ENCODE data around the gene POU6F1. TPM values are rescaled to one million over a fixed set of nuclear protein-coding genes. Genes with fewer than 3 reads are reported as not detected.
A peak's percentile ranks its signal among the peaks of the same experiment; 100 is the strongest.

The POU6F1 gene
- total and polyA plus RNA-seq, 4 donors: 0.33 to 2.8 (median 1.6) TPM

DNA sequence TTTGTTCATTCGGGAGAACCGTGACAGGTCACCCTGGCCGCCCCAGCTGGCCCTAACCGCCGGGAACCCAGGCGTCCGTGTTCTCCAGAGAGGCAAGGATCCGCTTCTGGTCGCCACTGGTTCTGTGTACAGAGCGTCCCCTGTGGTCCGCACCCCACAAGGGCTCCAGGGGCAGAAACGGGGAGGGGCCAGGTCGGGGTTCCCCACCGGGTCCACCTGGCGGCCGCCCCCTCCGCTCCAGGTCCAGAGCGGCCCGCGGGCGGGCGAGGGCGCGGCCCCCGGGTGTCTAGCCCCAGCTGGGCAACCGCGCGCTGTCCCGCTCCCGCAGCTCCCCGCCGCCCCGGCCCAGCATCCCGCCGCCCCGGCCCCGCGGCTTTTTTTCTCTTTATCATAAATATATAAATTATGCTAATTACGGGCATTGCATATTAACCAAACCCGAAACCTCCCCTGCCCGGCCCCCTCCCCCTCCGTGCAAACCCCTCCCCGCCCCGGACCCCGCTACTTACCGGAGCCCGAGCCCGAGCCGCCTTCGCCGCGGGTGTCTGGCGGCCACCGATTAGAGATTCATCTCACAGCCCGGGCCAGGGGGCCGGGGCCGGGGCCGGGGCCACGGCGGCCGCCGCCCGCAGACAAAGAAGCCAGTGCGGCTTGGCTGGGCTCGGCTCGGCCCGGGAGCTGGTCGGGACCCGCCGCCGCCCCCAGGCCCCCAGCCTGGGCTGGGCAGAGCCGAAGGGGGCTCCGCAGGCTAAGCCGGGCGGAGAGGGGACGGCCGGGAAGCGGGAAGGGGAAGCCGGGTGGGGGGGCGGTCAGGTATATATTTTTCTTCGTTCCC, 512 bp downstream of the POU6F1 start (continued):
- TF ChIP-seq, protein P1, sequence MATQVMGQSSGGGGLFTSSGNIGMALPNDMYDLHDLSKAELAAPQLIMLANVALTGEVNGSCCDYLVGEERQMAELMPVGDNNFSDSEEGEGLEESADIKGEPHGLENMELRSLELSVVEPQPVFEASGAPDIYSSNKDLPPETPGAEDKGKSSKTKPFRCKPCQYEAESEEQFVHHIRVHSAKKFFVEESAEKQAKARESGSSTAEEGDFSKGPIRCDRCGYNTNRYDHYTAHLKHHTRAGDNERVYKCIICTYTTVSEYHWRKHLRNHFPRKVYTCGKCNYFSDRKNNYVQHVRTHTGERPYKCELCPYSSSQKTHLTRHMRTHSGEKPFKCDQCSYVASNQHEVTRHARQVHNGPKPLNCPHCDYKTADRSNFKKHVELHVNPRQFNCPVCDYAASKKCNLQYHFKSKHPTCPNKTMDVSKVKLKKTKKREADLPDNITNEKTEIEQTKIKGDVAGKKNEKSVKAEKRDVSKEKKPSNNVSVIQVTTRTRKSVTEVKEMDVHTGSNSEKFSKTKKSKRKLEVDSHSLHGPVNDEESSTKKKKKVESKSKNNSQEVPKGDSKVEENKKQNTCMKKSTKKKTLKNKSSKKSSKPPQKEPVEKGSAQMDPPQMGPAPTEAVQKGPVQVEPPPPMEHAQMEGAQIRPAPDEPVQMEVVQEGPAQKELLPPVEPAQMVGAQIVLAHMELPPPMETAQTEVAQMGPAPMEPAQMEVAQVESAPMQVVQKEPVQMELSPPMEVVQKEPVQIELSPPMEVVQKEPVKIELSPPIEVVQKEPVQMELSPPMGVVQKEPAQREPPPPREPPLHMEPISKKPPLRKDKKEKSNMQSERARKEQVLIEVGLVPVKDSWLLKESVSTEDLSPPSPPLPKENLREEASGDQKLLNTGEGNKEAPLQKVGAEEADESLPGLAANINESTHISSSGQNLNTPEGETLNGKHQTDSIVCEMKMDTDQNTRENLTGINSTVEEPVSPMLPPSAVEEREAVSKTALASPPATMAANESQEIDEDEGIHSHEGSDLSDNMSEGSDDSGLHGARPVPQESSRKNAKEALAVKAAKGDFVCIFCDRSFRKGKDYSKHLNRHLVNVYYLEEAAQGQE (IDR thresholded peaks at IDR 0.05): no peak
- peak in 1 of 2 donors; percentile 7 for TF ChIP-seq RAD21 (IDR thresholded peaks at IDR 0.05)

DNA sequence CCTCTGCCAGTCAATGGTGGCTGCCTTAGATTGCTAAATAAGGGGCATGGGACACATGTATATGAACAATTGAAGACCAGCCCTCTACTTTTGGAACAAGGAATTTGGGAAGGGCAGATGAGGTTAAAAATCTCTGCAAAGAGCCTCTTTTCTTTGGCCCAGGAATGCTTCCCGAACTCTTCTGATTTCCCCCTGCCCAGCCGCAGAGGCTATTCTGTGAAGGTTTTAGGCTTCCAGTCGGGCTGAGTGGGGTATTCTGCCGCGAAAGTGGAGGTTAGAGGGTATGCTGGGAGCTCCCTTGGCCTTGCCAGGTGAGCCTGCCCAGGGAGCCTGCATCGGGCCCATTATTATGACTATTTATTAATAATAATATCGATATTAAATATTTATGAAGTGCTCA, 1.2 kb downstream of the POU6F1 start:
- Histone ChIP-seq H3K4me1 (ENCODE audit: control insufficient read depth in 4 of 4, insufficient read depth in 4 of 4, low read length in 3 of 4) (peaks cover 0 to 14% (median 6%) of the 10 kb centered on the region in 4 donors), H3K27me3 (ENCODE audit: control insufficient read depth in 4 of 4, insufficient read depth in 4 of 4, low read length in 3 of 4) (no peaks in the 10 kb centered on the region), H3K27ac (ENCODE audit: low read depth in 1 of 2, low read length in 2 of 2) (no peak overlapping the region), H3K9ac (ENCODE audit: low read depth in 1 of 2, low read length in 2 of 2) (peak overlapping the region in 1 of 2 donors; percentile 56), H3K4me3 (ENCODE audit: low read depth in 1 of 3, low read length in 3 of 3) (peak overlapping the region in 2 of 3 donors; percentile 65 to 98), H3K9me3 (ENCODE audit: control insufficient read depth in 4 of 4, low read length in 3 of 4) (no peaks in the 10 kb centered on the region), H3K36me3 (ENCODE audit: control insufficient read depth in 4 of 4, insufficient read depth in 3 of 4, low read depth in 1 of 4, low read length in 3 of 4) (no peaks in the 10 kb centered on the region)
- DNase-seq (ENCODE audit: low spot score): no peak
- no peak for TF ChIP-seq YY1 (IDR thresholded peaks at IDR 0.05)
- TF ChIP-seq RXRA (IDR thresholded peaks at IDR 0.05): no peak
- no peak for TF ChIP-seq EGR1 (IDR thresholded peaks at IDR 0.05; ENCODE audit: low read depth in 2 of 2)
- TF ChIP-seq, protein P2, sequence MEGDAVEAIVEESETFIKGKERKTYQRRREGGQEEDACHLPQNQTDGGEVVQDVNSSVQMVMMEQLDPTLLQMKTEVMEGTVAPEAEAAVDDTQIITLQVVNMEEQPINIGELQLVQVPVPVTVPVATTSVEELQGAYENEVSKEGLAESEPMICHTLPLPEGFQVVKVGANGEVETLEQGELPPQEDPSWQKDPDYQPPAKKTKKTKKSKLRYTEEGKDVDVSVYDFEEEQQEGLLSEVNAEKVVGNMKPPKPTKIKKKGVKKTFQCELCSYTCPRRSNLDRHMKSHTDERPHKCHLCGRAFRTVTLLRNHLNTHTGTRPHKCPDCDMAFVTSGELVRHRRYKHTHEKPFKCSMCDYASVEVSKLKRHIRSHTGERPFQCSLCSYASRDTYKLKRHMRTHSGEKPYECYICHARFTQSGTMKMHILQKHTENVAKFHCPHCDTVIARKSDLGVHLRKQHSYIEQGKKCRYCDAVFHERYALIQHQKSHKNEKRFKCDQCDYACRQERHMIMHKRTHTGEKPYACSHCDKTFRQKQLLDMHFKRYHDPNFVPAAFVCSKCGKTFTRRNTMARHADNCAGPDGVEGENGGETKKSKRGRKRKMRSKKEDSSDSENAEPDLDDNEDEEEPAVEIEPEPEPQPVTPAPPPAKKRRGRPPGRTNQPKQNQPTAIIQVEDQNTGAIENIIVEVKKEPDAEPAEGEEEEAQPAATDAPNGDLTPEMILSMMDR (IDR thresholded peaks at IDR 0.05; ENCODE audit: low read depth, low read length, missing input control): no peak
- WGBS: 57% methylated on average over 7 of the region's 7 CpGs

DNA sequence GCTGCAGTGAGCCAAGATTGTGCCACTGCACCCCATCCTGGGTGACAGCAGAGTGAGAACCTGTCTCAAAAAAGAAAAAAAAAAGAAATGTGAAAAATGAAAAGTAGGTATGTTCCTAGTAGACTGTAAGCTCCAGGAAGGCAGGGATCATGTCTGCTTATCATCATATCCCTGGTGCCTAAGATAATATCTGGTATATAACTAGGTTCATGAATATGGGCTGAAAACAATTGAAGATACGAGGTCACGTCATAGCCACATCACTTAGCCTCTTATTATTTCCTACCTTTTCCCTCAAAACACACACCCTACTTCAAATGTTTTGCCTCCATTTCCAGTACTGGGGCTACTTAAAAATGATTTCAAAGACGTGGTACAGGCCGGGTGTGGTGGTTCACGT, 3.0 kb downstream of the POU6F1 start:
- Histone ChIP-seq H3K4me3 (ENCODE audit: low read depth in 1 of 3, low read length in 3 of 3) (no peak overlapping the region), H3K9me3 (ENCODE audit: control insufficient read depth in 4 of 4, low read length in 3 of 4) (no peaks in the 10 kb centered on the region), H3K27me3 (ENCODE audit: control insufficient read depth in 4 of 4, insufficient read depth in 4 of 4, low read length in 3 of 4) (no peaks in the 10 kb centered on the region), H3K36me3 (ENCODE audit: control insufficient read depth in 4 of 4, insufficient read depth in 3 of 4, low read depth in 1 of 4, low read length in 3 of 4) (no peaks in the 10 kb centered on the region), H3K9ac (ENCODE audit: low read depth in 1 of 2, low read length in 2 of 2) (no peak overlapping the region), H3K27ac (ENCODE audit: low read depth in 1 of 2, low read length in 2 of 2) (no peak overlapping the region), H3K4me1 (ENCODE audit: control insufficient read depth in 4 of 4, insufficient read depth in 4 of 4, low read length in 3 of 4) (peaks cover 0 to 14% (median 6%) of the 10 kb centered on the region in 4 donors)
- TF ChIP-seq RXRA (IDR thresholded peaks at IDR 0.05) (no peak), HNF4G (IDR thresholded peaks at IDR 0.05) (no peak), YY1 (IDR thresholded peaks at IDR 0.05) (no peak), GABPA (IDR thresholded peaks at IDR 0.05 in 1 of 2, conservative IDR thresholded peaks at IDR 0.05 in 1 of 2) (no peak), RAD21 (IDR thresholded peaks at IDR 0.05) (no peak), HNF4A (conservative IDR thresholded peaks at IDR 0.05) (no peak), TAF1 (conservative IDR thresholded peaks at IDR 0.05) (no peak)
- TF ChIP-seq, protein P2 (IDR thresholded peaks at IDR 0.05; ENCODE audit: low read depth, low read length, missing input control): no peak
- WGBS: 94% methylated on average over 5 of the region's 5 CpGs
- no peak for DNase-seq (ENCODE audit: low spot score)
